Activated CD8-positive, alpha-beta memory T cell treated with anti-CD3 and anti-CD28 coated beads for 1 hour (primary cell): ENCODE data around the gene ZCCHC10.
"Not testable (repeated sequence)": the region's sequence is repeated elsewhere in the genome, so short reads cannot be mapped to it uniquely, and the experiment has no call there.

Experiments used
- DNase-seq, 2 donors: peaks; one replicate each; pipeline ENCODE4 v3.0.0-alpha.2; 2020; ENCODE audit warnings: low read depth in 1 of 2; ENCODE audit errors: extremely low read depth in 1 of 2

ZCCHC10 gene

GRCh38 chr5:133046560-133046959 is 20.2 kb upstream of the ZCCHC10 start:
- not testable (repeated sequence) for DNase-seq

DNA sequence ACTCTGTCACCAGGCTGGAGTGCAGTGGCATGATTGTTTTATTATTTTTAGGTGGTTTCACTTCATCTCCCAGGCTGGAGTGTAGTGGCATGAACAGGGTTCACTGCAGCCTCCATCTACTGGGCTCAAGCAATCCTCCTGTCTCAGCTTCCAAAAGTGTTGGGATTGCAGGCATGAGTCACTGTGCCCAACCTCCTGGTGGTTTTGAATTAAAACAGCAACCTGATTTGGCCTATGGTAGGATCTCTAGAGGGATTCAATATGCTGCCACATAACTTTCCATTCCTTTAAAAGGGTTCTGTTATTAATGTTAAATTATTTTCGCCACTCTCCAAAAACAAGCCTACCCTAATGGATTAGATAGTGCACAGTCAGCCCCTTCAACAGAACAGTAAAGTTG is 15.6 kb upstream of the ZCCHC10 start:
- no peak for DNase-seq

DNA sequence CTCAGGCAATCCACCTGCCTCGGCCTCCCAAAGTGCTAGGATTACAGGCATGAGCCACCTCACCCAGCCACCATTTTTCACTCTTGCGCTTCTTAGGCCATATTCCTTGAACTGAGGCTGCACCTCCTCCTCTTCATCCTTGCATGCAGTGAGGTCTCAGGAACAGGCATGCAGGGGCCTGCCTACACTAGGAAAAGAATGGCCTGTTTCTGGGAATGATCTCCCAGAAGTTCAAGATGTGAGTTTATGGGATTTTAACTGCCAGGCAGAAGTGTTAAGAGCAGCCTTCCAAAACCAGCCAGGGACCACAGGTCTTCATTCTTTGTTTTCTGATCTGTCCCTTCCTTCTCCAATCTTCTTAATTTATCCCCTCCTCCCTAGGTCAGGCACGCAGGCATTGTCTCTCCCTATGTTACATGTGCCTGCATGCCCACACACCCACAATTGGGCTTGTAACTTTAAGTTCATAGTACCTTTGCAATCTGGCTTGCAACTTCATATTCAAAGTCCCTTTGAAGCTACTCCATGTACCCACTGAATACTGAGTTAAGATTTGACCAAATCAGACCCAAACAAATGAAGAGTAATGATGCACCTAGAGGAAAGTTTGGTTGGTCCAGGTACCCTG is 14.9 kb upstream of the ZCCHC10 start:
- DNase-seq = no peak

DNA sequence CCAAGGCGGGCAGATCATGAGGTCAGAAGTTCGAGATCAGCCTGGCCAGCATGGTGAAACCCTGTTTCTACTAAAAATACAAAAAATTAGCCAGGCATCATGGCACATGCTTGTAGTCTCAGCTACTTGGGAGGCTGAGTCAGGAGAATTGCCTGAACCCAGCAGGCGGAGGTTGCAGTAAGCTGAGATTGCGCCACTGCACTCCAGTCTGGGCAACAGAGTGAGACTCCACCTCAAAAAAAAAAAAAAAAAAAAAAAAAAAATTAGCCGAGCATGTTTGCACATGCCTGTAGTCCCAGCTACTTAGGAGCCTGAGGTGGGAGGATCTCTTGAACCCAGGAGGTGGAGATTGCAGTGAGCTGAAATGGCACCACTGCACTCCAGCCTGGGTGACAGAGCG is 10.3 kb upstream of the ZCCHC10 start:
- not testable (repeated sequence) for DNase-seq

DNA sequence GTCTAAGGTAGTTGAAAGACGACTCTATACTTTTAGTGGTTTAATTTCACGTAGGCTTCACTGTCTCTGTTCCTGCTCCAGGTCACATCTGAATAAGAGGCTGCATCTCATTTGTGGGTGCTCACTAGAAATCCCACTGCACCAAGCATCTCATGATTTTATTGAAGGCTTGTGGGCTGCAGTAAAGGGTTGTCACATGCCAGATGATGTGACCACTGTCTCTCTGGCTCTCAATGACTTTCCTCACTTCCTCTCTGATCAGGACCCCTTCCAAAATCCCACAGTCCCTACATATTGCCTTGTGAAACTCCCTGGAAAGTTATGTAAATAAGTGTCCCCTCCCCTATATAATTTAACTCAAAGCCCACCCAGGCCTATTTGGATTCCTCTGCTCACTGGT is 8.9 kb upstream of the ZCCHC10 start:
- no peak for DNase-seq

DNA sequence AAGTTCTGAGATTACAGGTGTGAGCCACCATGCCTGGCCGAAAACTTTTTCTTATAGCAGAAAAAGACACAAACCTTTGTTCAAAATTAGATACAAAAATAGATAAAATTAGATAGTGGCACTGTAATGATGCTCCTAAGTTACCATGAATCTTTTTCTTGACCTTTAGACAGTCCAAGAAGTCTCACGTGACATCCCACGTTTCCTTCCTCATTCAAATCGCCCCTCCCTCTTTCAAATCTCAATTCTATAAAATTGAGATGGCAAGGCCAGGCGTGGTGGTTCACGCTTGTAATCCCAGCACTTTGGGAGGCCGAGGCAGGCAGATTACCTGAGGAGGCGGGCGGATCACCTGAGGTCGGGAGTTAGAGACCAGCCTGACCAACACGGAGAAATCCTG is 7.7 kb upstream of the ZCCHC10 start:
- no peak for DNase-seq

GRCh38 chr5:133032852-133033742 is 6.7 kb upstream of the ZCCHC10 start:
- DNase-seq = no peak

- DNase-seq = no peak
Measured at GRCh38 chr5:133030343-133031005, 4.1 kb upstream of the ZCCHC10 start.

DNA sequence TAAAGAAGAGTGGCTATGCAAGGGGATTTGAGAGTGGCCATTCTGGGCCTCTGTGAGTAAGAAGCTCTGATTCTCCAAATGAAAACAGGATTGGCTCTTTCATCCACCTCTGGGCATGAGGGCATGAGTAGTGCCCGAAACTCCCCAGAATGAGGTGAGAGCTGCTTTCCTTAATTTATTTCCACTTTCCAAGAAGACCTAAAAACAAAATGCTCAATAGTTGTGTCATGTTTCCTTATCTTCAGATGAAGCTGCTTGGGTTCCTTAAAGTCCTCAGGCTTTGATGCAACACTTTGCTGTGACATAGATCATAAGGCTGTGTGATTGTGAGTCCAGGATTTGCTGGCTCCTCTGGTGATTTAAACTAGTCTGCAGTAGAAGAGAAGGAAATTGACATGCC is 3.1 kb upstream of the ZCCHC10 start:
- no peak for DNase-seq

- no peak for DNase-seq
Measured at GRCh38 chr5:133026664-133027153, 360 bp upstream of the ZCCHC10 start.

DNA sequence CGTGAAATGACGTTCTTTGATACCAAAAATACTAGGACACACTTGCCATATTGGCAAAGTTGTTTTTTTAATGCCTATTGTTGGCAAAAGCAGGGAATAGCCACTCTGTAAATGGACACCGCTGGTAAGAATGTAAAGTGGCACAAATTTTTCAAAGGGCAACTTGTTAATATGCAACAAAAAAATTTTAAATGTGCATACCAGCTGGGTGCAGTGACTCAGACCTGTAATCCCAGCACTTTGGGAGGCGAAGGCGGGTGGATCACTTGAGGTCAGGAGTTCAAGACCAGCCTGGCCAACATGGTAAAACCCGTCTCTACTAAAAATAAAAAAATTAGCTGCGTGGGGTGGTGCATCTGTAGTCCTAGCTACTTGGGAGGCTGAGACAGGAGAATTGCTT is 6.9 kb downstream of the ZCCHC10 start:
- not testable (repeated sequence) for DNase-seq

GRCh38 chr5:133017964-133018363 is 8.4 kb downstream of the ZCCHC10 start:
- DNase-seq = no peak

- DNase-seq = no peak
Measured at GRCh38 chr5:133015466-133015865, 10.9 kb downstream of the ZCCHC10 start.

GRCh38 chr5:133008455-133008854 is 17.9 kb downstream of the ZCCHC10 start:
- not testable (repeated sequence) for DNase-seq

DNA sequence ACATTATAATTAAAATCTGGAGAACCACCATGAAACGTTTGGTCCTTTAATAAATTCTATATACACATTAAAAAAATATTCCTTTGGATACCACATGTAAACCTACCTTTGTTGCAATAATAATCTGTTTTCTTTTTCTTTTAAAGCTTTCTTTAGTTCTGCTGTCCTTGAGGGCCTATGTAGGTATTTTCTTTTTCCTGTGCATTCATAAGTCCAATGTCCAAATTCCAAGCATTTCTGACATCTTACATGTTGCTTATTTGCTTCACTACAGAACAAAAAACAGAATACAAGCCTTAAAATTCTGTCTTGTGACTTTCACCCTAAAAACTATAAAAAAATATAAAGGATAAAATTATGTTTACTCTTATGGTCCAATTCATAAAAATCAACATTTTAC is 19.7 kb downstream of the ZCCHC10 start:
- DNase-seq = no peak

- DNase-seq = no peak
Measured at GRCh38 chr5:132999246-132999645, 27.1 kb downstream of the ZCCHC10 start.

GRCh38 chr5:132998556-132998955 is 27.8 kb downstream of the ZCCHC10 start:
- DNase-seq = no peak

DNA sequence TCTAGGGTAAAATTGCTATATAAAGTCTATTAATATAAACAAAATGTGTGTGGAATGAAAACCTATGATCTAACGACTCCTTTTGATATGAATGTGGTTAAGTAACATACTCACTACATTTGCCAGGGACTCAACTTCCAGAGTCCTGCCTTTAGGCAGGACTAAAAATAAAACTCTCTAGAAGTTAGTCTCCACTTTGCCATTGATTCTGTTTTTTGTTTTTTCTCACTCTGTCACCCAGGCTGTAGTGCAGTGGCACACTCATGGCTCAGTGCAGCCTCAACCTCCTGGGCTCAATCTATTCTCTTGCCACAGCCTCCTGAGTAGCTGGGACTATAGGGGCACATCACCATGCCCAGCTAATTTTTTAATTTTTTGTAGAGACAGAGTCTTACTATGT is 30.0 kb downstream of the ZCCHC10 start:
- DNase-seq = no peak

- DNase-seq = no peak
Measured at GRCh38 chr5:132987531-132988408, 38.6 kb downstream of the ZCCHC10 start.

GRCh38 chr5:132982971-132983370 is 43.4 kb downstream of the ZCCHC10 start:
- not testable (repeated sequence) for DNase-seq

- DNase-seq = no peak
Measured at GRCh38 chr5:132981288-132981687, 45.1 kb downstream of the ZCCHC10 start.
